Body of pancreas (tissue), 4 donors: ENCODE results near the gene APRT.

Experiments used
- CTCF ChIP-seq, 7 experiments: fragments of 450-650 bp in 4 of 7; fragments of 200-600 bp in 3 of 7; sonication (generic) in 3 of 7; IDR thresholded peaks; one replicate each; pipeline ENCODE4 v1.5.1; 2016 to 2019; ENCODE audit warnings: antibody characterized with exemption in 7 of 7
- POLR2A ChIP-seq, 3 donors: fragments of 450-650 bp; IDR thresholded peaks; one replicate each; pipeline ENCODE4 v1.6.1; 2016; ENCODE audit warnings: antibody characterized with exemption in 3 of 3, mild to moderate bottlenecking in 2 of 3

DNA sequence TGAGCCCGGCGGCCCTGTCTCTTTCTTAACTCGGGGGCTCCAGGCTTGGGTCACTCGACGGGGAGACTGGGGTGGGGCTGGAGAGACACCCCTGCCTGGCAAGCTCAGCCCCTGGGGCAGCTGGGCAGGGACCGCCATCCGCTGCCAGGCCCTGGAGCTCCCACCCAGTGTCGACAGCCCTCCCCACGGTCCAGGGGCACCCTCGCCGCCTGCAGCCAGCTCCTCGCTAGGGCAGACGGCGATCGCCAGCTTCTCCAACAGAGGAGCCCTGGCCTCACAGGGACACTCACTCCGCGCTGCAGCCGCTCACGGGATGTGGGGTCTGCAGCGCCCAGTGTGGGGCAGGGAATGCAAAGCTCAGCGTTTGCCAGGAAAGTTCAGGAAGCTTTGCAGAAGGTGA lies 16.0 kb upstream of the APRT start:
- no peak for TF ChIP-seq CTCF (IDR thresholded peaks at IDR 0.05)
- no peak for TF ChIP-seq POLR2A (IDR thresholded peaks at IDR 0.05)
